Esophagus squamous epithelium (tissue), 5 donors: ENCODE results near the gene SERTAD3. TPM values are rescaled to one million over a fixed set of nuclear protein-coding genes. Genes with fewer than 3 reads are reported as not detected.

Experiments used
- DNase-seq: peaks from one replicate; lab custom pipeline; 2025; lab: John Stamatoyannopoulos, UW
- H3K27ac ChIP-seq, 4 donors: fragments of 200-600 bp; sonication (generic); one replicate each; pipeline ENCODE4 v1.5.1; 2016 to 2019; ENCODE audit warnings: mild to moderate bottlenecking in 1 of 4
- H3K27me3 ChIP-seq, 4 donors: fragments of 200-600 bp; sonication (generic); 1 replicate in 3 of 4; 2 replicates in 1 of 4; pipeline versions ENCODE4 v1.5.1 to v1.6.0; 2017 to 2021; ENCODE audit warnings: antibody characterized with exemption in 1 of 4
- H3K36me3 ChIP-seq, 3 donors: fragments of 200-600 bp; sonication (generic); one replicate each; pipeline ENCODE4 v1.5.1; 2016 to 2019
- H3K4me1 ChIP-seq, 3 donors: fragments of 200-600 bp; sonication (generic); one replicate each; pipeline ENCODE4 v1.5.1; 2017 to 2019
- H3K4me3 ChIP-seq, 4 donors: fragments of 200-600 bp; sonication (generic); 1 replicate in 3 of 4; 2 replicates in 1 of 4; pipeline ENCODE4 v1.5.1; 2016 to 2019; ENCODE audit warnings: mild to moderate bottlenecking in 2 of 4, moderate library complexity in 1 of 4
- H3K9me3 ChIP-seq, 3 donors: fragments of 200-600 bp; sonication (generic); one replicate each; pipeline ENCODE4 v1.5.1; 2016 to 2019
- POLR2A ChIP-seq, 4 donors: fragments of 450-650 bp; IDR thresholded peaks; one replicate each; pipeline ENCODE4 v1.6.1; 2017; ENCODE audit warnings: antibody characterized with exemption in 4 of 4, mild to moderate bottlenecking in 4 of 4, moderate library complexity in 3 of 4
- WGBS, 2 donors: methylation state at CpG; one replicate each; pipeline ENCODE4 v1.1.5; 2018; 5-methylcytosine and 5-hydroxymethylcytosine counted together
- intact Hi-C: fragments of 100-400 bp; cut with DNase I; formaldehyde crosslinking; loops from one replicate; pipeline ENCODE4 v1.15.0; 2022
- total RNA-seq, 4 donors: library from RNA; depleted of rRNA; stranded (reverse); fragments of >200 nt; gene quantifications; one replicate each; pipeline ENCODE4 v1.1.0, GENCODE V29; 2016
- TF ChIP-seq, protein P1 (sequence below), 6 experiments: fragments of 450-650 bp in 4 of 6; fragments of 200-600 bp in 2 of 6; sonication (generic) in 2 of 6; IDR thresholded peaks; one replicate each; pipeline ENCODE4 v1.5.1; 2016 to 2019; ENCODE audit warnings: antibody characterized with exemption in 6 of 6, mild to moderate bottlenecking in 4 of 6, moderate library complexity in 4 of 6
- donor health status: DM: yes; HTN: yes; CAD: no.

Gene SERTAD3
- total RNA-seq, 4 donors from 2014 or later, result 8.9 to 17.4 (median 12.0) TPM

DNA sequence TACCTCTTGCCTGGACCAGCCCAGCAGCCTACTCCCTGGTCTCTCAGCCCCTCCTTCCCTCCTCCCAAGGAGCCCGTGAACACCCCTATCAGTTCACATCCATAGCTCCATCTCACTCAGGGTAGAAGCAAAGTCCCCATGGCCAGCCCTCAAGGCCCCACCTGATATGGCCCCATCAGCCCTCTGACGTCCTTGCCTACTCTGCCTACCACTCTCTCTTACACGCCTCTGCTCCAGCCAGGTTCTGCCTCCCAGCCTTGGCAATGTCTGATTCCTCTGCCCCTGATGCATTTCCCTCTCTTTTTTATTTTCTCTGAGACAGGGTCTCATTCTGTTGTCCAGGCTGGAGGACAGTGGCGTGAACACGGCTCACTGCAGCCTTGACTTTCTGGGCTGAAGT, 7.9 kb upstream of the SERTAD3 start:
- DNase-seq, result no peak
- Histone ChIP-seq H3K4me1 (peaks cover 0 to 20% (median 0%) of the 10 kb centered on the region in 3 donors), H3K27ac (no peak overlapping the region), H3K4me3 (no peak overlapping the region), H3K27me3 (no peaks in the 10 kb centered on the region), H3K36me3 (peaks cover 0 to 70% (median 5%) of the 10 kb centered on the region in 3 donors), H3K9me3 (no peaks in the 10 kb centered on the region)
- intact Hi-C loops, result no loop called here
- TF ChIP-seq, protein P1, sequence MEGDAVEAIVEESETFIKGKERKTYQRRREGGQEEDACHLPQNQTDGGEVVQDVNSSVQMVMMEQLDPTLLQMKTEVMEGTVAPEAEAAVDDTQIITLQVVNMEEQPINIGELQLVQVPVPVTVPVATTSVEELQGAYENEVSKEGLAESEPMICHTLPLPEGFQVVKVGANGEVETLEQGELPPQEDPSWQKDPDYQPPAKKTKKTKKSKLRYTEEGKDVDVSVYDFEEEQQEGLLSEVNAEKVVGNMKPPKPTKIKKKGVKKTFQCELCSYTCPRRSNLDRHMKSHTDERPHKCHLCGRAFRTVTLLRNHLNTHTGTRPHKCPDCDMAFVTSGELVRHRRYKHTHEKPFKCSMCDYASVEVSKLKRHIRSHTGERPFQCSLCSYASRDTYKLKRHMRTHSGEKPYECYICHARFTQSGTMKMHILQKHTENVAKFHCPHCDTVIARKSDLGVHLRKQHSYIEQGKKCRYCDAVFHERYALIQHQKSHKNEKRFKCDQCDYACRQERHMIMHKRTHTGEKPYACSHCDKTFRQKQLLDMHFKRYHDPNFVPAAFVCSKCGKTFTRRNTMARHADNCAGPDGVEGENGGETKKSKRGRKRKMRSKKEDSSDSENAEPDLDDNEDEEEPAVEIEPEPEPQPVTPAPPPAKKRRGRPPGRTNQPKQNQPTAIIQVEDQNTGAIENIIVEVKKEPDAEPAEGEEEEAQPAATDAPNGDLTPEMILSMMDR (IDR thresholded peaks at IDR 0.05), result no peak
- no peak for TF ChIP-seq POLR2A (IDR thresholded peaks at IDR 0.05)
- 67 to 71% methylated on average over 5 of the region's 5 CpGs for WGBS, 2 donors

DNA sequence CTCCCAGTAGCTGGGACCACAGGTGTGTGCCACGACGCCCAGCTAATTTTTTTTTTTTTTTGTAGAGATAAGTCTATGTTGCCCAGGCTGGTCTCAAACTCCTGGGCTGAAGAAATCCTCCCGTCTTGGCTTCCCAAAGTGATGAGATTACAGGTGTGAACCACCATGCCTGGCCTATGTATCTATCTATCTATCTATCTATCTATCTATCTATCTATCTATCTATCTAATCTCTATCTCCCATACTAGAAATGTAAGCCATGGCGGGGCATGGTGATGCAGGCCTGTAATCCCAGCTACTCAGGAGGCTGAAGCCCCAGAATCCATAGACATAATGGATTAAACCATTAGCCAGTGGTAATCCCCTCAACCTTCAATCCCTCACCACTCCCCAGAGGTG, 6.5 kb upstream of the SERTAD3 start:
- intact Hi-C loops, result no loop called here
- H3K4me1 ChIP-seq, result peaks cover 3 to 29% (median 3%) of the 10 kb centered on the region in 3 donors
- 98 to 100% methylated on average over 3 to 4 of the region's 4 CpGs for WGBS, 2 donors
- no peaks in the 10 kb centered on the region for H3K9me3 ChIP-seq
- no peak overlapping the region for H3K4me3 ChIP-seq
- no peak for DNase-seq
- no peak for TF ChIP-seq POLR2A (IDR thresholded peaks at IDR 0.05)
- TF ChIP-seq, protein P1 (IDR thresholded peaks at IDR 0.05), result no peak
- peaks cover 0 to 61% (median 0%) of the 10 kb centered on the region in 3 donors for H3K36me3 ChIP-seq
- no peaks in the 10 kb centered on the region for H3K27me3 ChIP-seq
- no peak overlapping the region for H3K27ac ChIP-seq

DNA sequence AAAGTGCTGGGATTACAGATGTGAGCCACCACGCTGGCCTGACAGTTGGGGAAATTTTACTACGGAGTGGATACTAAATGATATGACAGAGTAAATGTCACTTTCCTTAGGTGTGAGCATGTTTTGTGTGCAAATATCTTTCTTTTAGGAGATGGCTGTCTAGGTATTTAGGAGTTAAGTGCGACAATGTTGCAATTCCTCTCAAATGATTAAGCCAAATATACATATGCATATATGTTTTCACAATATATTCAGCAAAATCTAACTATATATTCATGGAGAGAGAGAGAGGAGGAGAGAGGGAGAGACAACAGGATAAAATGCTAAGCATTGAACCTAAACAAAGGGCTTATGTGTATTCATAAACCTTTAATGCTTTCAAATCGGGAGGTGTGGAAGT, 5.4 kb upstream of the SERTAD3 start:
- peaks cover 9 to 40% (median 12%) of the 10 kb centered on the region in 3 donors for H3K4me1 ChIP-seq
- intact Hi-C loops, result no loop called here
- H3K27ac ChIP-seq, result no peak overlapping the region
- H3K9me3 ChIP-seq, result no peaks in the 10 kb centered on the region
- peaks cover 0 to 50% (median 0%) of the 10 kb centered on the region in 3 donors for H3K36me3 ChIP-seq
- no peaks in the 10 kb centered on the region for H3K27me3 ChIP-seq
- no peak for DNase-seq
- TF ChIP-seq, protein P1 (IDR thresholded peaks at IDR 0.05), result no peak
- TF ChIP-seq POLR2A (IDR thresholded peaks at IDR 0.05), result no peak
- WGBS, 2 donors, result 76 to 87% methylated on average over 4 of the region's 4 CpGs
- H3K4me3 ChIP-seq, result no peak overlapping the region

DNA sequence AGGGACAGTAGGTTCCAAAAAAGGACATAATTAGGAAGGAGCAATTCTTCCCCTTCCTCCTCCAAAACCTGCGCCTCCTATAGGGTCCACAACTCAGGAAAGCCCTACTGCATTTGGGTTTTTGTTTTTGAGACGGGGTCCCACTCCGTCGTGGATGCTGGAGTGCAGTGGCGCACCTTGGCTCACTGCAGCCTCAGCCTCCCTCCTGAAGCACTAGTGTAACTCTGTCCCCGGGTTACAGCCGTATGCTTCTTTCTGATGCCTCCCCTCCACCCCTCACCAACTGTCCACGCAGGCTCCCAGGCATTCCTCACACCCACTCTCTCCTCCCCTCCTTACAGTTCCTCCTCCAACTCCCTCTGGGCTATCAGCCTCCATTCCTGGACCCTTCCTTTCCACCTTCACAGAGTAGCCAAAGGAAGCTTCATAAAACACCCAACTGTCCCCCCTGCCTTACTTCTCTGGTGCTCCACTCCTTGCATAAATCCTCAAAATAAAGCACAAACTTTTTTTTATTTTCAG, 2.2 kb upstream of the SERTAD3 start:
- H3K27ac ChIP-seq, result peak overlapping the region; percentile 62 to 100 (median 96)
- intact Hi-C loops, result no loop called here
- H3K36me3 ChIP-seq, result peaks cover 5 to 54% (median 8%) of the 10 kb centered on the region in 3 donors
- no peak for TF ChIP-seq POLR2A (IDR thresholded peaks at IDR 0.05)
- TF ChIP-seq, protein P1 (IDR thresholded peaks at IDR 0.05), result no peak
- no peaks in the 10 kb centered on the region for H3K27me3 ChIP-seq
- no peaks in the 10 kb centered on the region for H3K9me3 ChIP-seq
- no peak overlapping the region for H3K4me3 ChIP-seq
- peaks cover 21 to 35% (median 27%) of the 10 kb centered on the region in 3 donors for H3K4me1 ChIP-seq
- DNase-seq, result no peak
- WGBS, 2 donors, result 68 to 89% methylated on average over 8 of the region's 8 CpGs

DNA sequence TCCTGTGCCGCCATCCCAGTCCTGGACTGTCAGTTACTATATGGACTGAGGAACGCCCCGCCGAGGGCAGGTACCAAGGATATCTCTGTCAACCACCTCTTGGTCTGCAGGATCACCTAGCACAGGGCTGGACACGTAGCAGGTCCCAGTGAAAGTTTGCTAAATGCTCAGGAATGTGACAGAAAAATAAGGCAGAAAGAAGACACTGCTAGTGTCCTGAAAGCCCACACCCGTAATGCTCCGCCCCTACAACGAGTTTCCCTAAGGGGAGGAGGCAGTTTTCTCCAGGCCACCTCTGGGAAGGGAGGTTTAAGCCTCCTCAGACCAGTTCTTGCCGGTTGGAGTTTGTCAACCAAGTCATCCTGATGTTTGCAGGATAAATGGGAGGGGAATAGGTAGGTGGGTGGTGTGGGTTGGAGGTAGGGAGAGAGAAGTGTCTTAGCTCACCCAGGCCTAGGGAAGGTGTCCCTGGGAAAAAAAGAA, 1.7 kb upstream of the SERTAD3 start:
- no peak for TF ChIP-seq POLR2A (IDR thresholded peaks at IDR 0.05)
- TF ChIP-seq, protein P1 (IDR thresholded peaks at IDR 0.05), result no peak
- 40 to 70% methylated on average over 5 to 8 of the region's 9 CpGs for WGBS, 2 donors

More for the DNA sequence above, 1.7 kb upstream of the SERTAD3 start:
- Histone ChIP-seq H3K9me3 (no peaks in the 10 kb centered on the region), H3K4me1 (peaks cover 23 to 40% (median 29%) of the 10 kb centered on the region in 3 donors), H3K27me3 (no peaks in the 10 kb centered on the region), H3K4me3 (no peak overlapping the region), H3K27ac (peak overlapping the region; percentile 62 to 100 (median 96)), H3K36me3 (peaks cover 10 to 54% (median 13%) of the 10 kb centered on the region in 3 donors)
- DNase-seq, result no peak
- intact Hi-C loops, result no loop called here
